GM21423 (cell line): Measurements from ENCODE around the gene MAP1S.
A peak's percentile ranks its signal among the peaks of the same experiment; 100 is the strongest.

Experiments
- ATAC-seq: cut with Tn5 transposase; IDR thresholded peaks from one replicate; pipeline ENCODE4 v1.9.1; 2021; ENCODE audit warnings: mild to moderate bottlenecking, moderate library complexity; ENCODE audit not compliant: unreplicated experiment

The MAP1S gene

GRCh38 chr19:17727843-17728242 is 8.6 kb downstream of the MAP1S start:
- ATAC-seq: no peak

DNA sequence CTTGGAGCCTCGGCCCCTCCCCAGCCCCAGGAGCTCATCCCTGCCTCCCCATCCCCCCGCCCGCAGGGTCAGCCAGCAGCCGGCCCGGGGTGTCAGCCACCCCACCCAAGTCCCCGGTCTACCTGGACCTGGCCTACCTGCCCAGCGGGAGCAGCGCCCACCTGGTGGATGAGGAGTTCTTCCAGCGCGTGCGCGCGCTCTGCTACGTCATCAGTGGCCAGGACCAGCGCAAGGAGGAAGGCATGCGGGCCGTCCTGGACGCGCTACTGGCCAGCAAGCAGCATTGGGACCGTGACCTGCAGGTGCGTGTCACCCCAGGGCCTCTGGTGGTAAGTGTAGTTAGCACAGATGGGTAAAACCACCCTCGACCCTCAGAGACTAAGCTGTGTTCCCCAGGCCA is 13.8 kb downstream of the MAP1S start:
- no peak for ATAC-seq

DNA sequence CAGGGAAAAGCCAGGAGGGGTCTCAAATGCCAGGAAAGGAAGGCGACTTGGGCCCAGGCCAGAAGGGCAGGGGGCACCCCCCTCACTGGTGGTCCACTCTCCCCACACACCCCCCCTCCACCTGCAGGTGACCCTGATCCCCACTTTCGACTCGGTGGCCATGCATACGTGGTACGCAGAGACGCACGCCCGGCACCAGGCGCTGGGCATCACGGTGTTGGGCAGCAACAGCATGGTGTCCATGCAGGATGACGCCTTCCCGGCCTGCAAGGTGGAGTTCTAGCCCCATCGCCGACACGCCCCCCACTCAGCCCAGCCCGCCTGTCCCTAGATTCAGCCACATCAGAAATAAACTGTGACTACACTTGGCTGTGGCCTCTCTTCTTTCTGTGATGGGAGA is 14.9 kb downstream of the MAP1S start:
- ATAC-seq: no peak

- no peak for ATAC-seq
Measured at GRCh38 chr19:17735410-17735809, 16.1 kb downstream of the MAP1S start.

- ATAC-seq: no peak
Measured at GRCh38 chr19:17737690-17738153, 18.4 kb downstream of the MAP1S start.

GRCh38 chr19:17739121-17739875 is 20.0 kb downstream of the MAP1S start:
- ATAC-seq: no peak

DNA sequence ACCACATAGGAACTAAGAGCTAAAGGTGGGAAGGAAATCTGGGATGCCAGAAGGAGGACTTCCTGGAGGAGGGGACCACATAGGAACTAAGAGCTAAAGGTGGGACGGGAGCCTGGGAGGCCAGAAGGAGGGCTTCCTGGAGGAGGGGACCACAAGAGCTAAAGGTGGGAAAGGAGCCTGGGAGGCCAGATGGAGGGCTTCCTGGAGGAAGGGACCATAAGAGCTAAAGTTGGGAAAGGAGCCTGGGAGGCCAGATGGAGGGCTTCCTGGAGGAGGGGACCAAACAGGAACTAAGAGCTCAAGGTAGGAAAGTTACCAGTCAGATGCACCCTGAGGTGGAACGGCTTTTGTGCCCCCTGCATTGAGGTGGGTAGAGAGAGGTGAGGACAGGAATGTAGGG is 22.2 kb downstream of the MAP1S start:
- ATAC-seq: no peak

DNA sequence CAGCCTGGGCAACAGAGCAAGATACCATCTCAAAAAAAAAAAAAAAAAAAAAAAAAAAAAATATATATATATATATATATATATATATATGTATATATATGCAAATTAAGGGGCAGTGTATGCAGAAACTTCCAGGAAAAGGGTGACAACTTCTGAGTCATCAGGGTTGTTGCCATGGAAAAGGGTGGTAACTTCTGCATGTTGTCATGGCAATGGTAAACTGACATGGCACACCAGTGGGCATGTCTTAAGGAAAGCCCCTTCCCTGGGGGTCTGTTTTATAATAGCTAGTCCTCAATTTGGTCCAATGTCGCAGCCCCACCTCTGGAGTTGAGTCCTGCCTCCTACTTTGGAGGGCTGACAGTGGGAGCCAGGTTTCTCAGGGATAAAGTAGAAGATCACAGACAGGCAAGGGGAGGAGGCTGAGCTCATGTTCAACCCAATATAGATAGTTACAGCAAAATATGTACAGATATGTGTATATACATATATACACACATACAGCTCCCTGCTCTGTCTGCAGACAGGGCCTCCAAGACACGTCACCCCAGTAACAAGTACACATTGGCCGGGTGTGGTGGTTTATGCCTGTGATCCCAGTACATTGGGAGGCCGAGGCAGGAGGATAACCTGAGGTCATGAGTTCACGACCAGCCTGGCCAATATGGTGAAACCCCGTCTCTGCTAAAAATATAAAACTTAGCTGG is 24.7 kb downstream of the MAP1S start:
- ATAC-seq: no peak

DNA sequence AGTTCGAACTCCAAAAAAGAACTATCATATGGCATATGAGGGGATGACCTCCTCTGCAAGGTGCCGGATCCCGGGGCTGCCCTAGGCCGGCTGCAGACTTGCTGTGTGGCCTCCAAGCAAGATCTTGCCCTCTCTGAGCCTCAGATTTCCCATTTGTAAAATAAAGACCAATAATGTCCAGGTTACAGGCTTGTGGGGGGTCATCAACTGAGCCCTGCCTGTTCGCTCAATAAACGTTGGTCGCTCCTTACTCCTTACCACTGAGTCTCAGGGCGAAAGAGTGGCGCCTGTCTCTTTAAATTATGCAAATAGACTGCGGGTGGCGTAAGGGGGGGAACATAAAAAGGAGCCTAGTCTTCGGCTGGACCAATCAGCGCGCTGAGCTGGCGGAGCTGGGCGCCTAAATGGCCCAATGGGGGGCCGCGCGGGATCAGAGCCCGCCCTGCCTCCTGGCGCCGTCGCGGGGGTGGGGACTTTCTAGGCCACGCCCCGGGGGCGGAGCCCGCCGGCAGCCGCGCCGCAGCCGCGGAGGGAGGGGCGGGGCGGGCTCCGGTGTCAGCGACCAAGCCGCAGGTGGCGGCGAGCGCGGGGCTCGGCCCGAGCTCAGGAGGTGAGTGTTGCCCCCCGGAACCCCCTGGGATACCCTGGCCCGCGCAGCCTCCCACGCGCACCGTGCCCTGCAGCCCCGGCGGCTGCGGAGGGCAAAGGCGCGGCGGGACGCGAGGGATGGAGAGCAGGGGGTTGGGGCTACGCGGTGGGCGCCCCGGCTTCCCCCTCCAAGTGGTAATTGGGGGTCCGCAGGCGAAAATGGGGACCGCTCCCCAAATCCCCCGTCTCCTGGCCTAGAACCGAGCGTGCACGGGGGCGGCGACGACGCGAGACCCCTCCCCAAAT is 28.2 kb downstream of the MAP1S start:
- peak; percentile 76 for ATAC-seq

DNA sequence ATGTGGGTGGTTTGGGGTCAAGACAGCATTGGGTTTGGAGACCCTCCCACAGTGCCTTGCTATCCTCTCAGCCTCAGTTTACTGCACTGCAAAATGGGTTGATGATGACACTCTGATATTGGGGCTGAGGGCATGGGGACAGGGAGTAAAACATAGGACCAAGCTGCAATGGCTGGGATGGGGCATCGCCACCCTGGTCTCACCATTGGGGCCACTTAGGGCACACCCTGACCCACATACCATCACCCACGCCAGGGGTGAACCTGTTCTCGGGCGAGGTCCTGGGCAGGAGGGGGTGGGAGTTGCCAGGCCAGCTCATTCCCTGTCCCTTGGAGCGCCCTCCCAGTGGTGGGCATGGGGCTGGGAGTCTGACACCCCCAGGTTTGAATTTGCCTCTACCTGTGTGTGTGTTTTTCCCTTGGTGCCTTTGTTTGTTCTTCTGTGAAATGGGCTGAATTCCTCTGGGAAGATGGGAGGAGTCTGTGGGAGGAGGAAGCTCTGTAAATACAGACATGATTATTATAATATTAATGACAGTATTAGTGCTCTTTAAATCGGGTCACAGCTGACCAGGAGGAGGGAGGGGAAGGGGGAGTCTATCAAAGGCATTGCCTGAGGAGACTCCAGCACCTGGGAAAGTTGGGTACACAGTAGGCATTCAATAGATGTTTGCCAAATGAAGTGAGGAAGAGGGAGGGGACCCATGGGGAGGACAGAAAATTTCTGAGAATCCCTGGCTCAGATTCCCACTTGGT is 29.8 kb downstream of the MAP1S start:
- ATAC-seq: no peak

GRCh38 chr19:17749912-17750317 is 30.6 kb downstream of the MAP1S start:
- no peak for ATAC-seq

DNA sequence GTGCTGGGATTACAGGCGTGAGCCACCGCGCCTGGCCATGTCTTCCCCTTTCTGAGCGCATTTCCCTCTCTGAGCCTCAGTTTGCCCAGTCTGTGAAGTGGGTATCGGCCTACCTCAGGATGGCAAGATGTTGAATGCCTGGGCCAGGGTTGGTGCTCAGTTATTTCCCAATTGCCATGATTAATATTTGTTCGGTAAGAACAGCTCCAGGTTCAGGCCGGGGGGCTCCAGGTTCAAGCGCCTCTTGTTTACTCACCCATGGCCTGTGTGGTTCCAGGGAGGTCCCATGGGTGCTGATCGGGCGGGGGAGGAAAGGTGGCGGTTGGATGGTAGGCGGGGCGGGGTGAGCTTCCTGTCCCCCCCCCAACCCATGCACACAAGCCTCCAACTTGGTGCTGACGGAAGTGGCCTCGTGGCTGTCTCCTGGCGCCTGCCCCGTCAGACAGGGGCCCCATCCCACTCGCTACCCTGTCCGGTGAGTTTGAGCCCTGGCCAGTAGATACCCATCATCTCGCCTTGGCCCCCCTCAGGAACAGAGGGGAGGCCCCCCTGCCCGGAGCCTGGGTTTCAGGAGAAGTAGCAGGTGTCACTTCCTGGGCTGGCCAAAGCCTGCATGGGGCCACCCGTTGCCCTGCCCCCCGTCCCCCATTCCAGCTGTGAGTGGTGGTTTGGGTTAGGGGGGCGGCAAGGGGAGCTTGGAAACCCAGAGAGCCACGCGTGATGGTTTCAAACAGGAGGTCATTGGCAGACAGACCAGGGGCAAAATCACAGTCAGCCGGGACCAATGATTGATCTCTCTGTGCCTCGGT is 32.0 kb downstream of the MAP1S start, which contains the start of gene FCHO1:
Gene FCHO1 (plus strand): TSS at position 375 of the 809 bp plus-strand sequence. CDS start 3,688 bp downstream, outside the sequence.
- ATAC-seq: peak; percentile 36

GRCh38 chr19:17751912-17752273 is 32.6 kb downstream of the MAP1S start:
- no peak for ATAC-seq

DNA sequence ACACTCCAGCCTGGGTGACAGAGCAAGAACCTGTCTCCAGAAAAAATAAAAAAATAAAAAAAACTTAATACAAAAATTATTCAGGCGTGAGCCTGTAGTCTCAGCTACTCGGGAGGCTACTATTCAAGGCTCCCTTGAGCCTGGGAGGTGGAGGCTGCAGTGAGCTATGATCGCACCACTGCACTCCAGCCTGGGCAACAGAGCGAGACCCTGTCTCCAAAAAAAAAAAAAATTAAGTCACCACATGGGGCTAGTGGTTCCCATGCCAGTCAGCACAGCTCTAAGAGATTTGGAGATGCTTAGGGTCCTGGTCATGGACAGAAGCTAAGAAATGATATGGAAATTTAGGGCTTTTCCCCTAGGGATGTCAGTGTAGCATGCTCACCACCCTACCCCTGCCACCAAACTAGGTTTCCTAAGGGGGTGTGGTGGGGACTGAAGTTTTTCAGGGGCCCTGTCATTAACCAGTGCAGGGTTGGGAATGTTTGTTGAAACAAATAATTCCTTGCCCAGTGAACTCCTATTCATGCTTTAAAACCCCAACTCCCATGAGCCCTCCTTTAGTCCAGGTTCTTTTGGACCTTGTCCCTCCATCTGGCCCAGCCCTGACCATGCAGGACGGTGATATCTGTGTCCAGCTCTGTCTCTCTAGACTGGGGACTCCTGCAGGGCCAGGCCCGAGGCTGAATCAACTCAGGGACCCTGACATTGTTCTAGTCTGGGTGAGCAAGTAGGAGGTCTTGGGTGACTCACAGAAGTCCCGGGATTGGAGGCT is 33.8 kb downstream of the MAP1S start:
- no peak for ATAC-seq

DNA sequence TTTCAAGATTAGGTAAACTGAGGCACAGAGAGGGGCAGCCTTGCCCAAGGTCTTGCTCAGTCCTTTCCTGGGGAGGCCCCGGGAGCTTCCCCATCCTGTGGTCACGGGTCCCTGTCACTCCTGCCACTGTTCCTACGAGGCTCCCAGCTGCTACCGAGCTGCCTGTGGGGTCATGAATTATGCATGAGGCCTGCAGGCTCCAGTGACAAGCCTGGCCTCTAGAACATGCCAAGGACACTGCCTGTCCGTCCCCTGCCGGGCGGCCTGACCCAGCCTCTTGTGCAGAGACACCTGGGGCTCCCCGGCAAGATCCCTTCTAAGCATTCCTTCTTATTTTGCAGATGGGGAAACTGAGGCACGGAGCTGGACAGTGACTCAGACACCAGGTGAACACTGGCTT is 34.7 kb downstream of the MAP1S start:
- ATAC-seq: no peak

GRCh38 chr19:17754634-17755442 is 35.6 kb downstream of the MAP1S start:
- ATAC-seq: no peak

- no peak for ATAC-seq
Measured at GRCh38 chr19:17755443-17755890, 36.2 kb downstream of the MAP1S start.
